Measurements from ENCODE around the gene HCRT.

GRCh38 chr17:42233156-42233555, 47.9 kb upstream of the HCRT start:
- TF ChIP-seq POLR2AphosphoS5 (IDR thresholded peaks at IDR 0.05), result no peak
- no peak for TF ChIP-seq CTCF (IDR thresholded peaks at IDR 0.05)
